Effector CD4-positive, alpha-beta T cell (primary cell): ENCODE measurements around the gene SPRED2.

Experiments used
- DNase-seq: peaks from one replicate; pipeline ENCODE4 v3.0.0-alpha.2; 2020
- total RNA-seq: gene quantifications from one replicate; lab custom pipeline; 2026; lab: John Stamatoyannopoulos, UW

The SPRED2 gene, protein sequence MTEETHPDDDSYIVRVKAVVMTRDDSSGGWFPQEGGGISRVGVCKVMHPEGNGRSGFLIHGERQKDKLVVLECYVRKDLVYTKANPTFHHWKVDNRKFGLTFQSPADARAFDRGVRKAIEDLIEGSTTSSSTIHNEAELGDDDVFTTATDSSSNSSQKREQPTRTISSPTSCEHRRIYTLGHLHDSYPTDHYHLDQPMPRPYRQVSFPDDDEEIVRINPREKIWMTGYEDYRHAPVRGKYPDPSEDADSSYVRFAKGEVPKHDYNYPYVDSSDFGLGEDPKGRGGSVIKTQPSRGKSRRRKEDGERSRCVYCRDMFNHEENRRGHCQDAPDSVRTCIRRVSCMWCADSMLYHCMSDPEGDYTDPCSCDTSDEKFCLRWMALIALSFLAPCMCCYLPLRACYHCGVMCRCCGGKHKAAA
- total RNA-seq = 12.2 reads per million, percentile 36 among the genes with 10 or more reads in this experiment

DNA sequence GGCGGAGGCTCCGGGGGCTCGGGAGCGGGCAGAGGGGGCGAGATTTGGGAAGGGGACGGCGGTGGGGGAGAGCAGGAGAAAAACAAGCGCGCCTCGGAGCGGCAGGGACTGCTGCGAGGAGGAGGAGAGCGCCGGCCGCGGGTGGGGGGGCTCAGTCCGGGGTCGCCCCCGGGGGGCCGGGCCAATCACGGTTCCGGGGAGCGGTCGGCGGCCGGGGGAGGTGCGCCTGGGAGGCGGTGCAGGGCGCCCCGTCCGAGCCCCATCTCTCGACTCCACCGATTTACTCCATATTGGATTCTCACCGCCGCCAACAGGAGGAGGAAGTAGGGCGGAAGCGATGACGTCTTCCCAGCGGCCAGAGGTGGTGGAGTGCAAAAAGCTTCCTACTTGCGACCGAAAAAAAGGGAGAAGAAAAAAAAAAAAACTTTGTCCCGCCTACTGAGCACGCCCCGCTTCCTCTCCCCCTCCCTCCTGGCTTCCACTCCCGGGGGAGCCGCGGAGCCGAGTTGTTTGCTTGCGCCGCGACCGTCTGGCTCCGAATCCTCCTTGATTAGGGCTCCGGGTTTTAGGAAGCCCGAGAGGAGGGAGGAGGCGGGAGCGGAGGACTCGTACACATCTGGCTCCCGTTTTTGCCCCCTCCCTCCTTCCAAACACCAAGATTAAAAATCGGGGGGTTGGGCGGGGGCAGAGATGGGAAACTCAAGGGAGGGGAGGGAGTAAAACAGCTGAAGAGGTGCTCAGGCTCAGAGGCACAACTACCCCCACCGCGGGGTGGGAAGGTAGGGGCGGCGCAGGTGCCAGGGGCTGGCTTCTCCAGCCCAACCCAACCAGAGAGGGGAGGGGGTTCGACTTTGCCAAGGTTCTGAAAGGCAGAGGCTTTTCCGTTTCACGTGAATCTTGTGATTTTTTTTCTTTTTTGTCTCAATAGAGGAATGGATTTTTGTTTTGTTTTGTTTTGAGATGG, at the start of gene SPRED2:
SPRED2 (minus strand) TSS at position 373 of the 964 bp plus-strand sequence. CDS start 612 bp downstream, outside the sequence.
- DNase-seq = peak; percentile 59

DNA sequence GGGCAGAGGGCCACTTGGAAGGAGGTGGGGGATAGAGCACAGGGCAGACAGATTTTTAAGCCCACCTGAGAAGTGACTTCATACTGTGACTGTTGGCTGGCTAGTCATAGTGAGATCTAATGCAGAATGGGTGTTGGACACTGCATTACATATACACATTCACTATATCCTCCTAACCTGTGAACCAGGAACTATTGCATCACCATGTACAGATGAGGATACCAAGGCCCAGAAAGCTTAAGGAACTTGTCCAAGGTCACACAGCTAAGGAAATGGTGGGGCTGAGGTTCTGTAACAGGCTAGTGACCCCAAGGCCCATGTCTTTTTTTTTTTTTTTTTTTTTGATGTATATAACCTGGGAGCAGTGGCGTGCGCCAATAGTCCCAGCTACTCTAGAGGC, 49.6 kb upstream of the SPRED2 start:
- no peak for DNase-seq

DNA sequence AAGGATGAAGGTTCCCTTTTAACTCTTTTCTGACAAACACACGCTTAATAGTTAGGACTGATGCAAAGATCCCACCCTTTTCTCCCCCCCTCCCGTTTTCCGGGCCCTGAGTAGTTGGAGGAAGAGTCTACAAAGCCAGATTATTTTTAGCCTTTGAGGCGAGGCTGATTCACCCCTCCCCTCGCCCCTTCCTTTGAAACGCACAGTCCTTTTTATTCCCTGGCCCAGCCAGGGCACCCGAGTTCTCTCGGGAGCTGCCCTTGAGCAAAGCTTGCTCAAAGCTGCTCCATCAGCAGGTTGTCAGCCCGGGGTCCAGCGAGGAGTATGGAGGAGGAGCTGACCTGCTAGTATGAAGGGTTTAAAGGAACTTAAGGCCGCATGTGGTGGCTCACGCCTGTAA, 47.1 kb upstream of the SPRED2 start:
- DNase-seq = no peak

DNA sequence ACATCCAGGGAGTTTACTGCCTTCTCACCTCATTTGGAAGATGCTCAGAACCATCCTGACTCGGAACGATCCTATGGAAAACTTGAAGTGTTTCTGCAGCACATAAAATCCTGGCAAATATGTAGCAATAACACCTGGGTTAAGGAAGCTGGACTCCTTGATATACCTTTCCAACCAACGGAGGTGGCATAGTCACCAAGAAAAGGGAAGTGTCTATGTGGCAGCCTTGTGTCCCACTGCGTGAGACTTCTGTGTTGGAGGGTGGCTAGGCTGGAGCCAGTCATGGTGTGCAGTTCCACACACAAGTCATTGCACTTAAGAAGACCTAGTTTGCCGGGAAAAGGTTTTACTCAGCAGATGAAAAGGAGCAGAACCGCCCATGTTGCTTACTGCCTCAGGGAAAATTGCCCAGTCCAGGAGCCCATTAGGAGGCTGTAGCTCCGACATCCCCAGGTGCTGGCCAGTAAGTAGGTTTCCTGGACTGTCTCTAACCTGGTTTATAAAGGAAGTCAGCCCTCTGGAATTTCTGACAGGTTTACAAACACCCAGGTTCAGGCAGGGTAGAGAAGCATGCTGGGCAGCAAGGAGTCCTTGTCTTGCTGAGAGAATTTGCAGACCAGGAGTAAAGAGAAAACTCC, 46.2 kb upstream of the SPRED2 start:
- DNase-seq = no peak

DNA sequence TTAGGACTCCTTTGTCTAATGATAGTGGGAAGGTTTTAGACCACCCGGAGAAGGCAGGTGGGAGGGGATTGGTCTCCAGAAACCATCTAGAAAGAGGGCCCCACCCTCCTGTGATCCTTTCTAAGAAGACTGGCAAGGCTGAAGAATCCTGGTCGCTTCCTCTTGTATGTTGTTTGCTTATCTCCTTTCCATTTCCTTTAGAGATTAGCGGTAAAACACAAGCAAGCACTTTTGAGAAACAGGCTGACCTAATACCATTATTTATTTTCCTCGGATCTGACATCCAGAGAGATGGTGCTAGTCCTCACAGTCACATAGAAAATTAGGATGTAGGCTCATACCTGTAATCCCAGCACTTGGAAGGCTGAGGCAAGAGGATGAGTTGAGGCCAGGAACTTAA, 45.2 kb upstream of the SPRED2 start:
- DNase-seq = no peak

DNA sequence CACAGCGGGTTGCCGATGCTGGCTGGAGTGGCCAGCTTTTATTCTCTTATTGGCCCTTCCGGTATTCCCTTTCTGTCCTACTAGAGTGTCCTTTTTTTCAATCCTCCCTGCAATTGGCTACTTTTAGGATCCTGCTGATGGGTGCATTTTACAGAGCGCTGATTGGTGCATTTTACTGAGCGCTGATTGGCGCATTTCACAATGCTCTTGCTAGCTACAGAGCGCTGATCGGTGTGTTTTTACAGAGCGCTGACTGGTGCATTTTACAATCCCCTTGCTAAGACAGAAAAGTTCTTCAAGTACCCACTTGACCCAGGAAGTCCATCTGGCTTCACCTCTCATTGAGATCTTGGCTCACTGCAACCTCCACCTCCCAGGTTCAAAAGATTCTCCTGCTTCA, 44.4 kb upstream of the SPRED2 start:
- DNase-seq = no peak

DNA sequence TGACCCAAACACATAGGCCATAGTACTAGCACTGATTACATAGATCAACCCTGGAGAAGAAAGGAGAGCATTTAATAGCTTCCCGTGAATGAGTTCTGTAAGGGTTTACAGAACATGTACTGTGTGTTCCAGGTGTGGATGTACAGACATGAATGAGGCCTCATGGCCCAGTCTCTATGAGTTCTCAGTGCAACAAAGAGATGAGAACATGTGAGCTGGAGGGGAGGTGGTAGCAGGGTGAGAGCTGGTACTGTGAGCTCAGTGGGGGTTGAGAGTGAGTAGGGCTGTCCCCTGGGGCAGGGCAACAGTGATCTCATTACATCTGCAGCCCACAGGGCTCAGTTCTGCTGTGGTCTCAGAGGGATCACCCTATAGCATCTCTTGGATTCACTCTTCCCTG, 42.6 kb upstream of the SPRED2 start:
- DNase-seq = no peak

DNA sequence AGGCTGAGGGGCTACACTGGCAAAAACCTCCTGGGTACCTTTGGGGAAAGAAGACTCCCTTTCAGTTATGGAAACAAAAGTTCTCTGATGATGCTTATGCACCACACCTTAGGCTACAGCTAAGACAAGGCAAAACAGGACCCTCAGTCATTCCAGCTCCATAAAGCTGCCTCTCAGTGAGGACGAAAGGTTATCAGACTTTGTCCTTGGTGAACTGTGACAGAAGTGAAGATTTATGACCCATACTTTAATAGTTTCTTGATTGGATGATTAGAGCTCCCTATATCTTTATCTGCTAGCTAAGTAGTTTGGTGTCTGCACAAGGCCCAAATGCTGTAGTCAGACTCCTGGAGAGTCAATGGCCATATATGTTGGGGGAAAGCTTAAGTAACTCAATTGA, 40.6 kb upstream of the SPRED2 start:
- no peak for DNase-seq

DNA sequence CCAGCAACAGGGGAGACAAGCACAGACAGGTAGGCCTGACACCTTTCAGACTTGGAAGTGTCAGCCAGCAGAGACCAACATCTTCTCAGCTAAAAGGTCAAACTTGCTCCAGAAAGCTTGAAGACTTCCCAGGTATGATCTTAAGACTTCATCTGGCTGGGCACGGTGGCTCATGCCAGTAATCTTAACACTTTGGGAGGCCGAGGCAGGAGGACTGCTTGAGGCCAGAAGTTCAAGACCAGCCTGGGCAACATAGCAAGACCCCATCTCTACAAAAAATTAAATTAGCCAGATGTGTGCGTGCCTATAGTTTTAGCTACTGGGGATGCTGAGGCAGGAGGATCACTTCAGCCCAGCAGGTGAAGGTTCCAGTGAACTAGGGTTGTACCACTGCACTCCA, 39.0 kb upstream of the SPRED2 start:
- DNase-seq = no peak

DNA sequence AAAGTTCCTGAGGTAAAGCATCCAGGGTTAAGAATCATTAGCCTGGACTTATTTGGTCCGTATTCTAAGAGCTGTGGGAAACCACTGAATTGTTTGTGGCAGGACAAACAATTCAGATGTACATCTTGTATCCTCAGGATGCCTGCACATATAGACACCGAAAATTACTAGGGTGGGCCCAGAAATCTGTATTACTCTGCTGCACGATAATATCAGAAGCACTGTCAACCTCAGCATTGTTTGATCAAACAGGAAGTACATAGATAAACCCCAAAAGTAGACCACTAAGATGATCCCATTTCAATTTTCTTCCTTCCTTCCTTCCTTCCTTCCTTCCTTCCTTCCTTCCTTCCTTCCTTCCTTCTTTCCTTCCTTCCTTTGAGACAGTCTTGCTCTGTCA, 34.2 kb upstream of the SPRED2 start:
- no peak for DNase-seq

DNA sequence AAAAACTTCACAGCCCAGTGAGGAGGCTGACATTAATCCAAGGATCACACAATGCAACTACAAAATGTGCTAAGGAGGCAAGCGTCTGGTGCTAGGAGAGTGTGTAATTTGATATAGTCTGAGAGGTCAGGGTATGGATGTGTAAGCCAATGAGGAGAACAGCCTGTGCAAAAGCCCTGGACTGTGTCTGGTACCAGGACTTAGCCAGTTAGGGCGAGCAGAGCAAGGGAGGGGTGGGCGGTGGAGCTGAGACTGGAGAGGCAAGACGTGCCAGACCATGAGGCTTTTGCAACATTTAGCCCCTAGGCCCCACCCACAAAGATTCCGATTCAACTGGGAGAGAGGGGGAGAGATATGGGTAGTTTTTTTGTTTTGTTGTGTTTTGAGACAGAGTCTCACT, 33.5 kb upstream of the SPRED2 start:
- no peak for DNase-seq

DNA sequence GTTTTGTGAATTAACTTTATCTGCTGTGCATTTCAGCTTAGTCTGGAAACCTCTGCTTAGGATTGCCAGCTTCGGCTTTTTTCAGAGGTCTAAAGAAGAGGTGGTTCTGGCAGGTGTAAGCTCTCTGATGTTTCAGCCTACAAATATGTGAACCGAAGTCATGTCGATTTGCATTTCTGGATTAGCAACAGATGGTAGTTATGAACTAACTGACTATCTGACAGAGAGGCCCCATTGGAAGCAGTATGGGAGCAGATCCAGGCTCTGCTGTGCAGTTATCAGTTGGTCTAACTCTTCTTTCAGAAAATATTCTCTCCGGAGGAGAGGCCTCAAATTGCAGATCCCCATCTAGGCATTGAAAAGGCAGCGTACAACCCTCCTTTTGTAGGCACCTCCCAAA, 32.7 kb upstream of the SPRED2 start:
- no peak for DNase-seq

DNA sequence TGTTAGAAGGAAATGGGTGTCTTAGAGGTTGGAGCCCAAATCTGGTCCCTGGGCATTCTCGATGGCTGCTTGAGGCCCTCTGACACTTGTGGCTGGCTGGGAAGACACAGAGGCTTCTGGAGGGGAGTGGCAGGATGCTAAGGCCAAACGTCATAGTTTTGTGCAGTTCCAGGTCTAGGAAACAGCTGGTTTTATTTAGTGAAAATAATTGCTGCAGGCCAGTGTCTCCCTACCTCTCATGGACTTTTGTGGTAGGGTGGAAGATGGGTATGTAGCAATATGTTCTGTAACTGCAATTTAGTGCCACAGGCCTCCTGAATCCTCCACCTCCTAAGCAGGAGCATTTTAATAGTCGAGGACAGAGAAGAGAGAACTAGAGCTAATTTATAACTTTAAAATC, 32.2 kb upstream of the SPRED2 start:
- no peak for DNase-seq

DNA sequence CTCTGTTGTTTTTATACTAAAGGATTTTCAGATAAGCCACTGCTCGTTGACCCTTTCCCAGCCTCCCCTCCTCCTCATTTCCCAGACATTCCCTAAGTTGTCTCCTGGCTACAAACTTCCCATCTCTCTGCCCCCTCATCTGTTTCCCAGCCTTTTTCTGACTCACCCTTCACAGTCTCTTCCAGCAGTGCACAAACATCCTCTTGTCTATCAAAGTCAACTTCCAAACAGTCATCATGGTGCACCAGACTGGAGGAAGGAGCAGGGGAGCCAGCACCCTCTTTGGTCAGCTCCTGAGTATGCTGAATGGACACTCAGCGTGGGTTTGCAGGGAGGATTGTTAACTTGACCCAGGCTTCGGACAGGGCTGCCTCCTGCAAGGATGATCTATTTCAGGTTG, 26.6 kb upstream of the SPRED2 start:
- DNase-seq = no peak

DNA sequence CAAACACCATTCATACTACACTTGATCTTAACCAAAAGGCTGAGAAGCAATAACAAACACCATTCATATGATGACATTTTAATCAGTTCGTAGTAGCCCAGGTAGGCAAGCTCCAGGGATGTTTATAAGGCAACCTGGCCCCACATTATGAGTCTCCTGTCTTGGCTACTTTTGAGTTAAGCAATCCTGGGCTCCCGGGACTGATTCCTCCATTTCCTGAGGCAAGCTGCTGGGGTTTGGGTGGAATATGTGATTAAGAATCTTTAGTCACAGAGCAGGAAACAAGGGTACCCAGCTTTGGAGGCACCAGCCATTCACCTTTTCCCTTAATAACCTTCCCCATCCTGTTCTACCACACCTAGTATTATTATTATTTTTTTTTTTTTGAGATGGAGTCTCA, 24.5 kb upstream of the SPRED2 start:
- no peak for DNase-seq

DNA sequence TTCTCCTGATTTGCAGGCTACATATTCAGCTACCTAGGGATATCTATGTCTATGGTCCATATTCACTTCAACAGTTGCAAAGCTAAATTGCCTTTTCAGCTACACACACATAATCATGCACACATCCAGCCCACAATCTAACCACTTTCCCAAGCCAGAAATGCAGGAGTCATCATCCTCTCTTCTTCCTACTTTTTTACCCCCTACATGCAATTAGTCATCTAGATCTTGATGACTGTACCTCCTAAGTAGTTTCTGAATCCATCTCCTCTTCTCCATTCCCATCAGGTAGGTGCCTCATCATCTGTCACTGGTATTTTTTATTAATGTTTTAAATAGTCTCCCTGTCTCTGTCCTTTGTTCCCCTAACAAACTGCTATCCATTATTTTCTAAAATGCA, 23.7 kb upstream of the SPRED2 start:
- no peak for DNase-seq

DNA sequence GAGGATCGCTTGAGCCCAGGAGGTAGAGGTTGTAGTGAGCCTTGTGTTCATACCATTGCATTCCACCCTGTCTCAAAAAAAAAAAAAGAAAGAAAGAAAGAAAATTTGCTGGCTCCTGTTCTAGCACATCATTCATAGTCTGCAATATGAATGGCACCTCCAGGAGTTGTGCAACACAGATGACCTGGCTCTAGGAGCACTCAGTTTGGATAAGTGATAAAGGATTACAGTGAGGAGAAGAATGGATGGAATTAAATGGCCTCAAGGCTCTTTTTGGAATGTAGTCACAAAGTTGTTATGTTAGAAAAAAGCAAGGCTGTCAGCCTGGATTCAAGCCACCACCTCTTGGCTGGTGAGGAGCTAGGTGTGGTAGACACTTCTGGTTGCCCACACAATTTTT, 21.5 kb upstream of the SPRED2 start:
- no peak for DNase-seq

DNA sequence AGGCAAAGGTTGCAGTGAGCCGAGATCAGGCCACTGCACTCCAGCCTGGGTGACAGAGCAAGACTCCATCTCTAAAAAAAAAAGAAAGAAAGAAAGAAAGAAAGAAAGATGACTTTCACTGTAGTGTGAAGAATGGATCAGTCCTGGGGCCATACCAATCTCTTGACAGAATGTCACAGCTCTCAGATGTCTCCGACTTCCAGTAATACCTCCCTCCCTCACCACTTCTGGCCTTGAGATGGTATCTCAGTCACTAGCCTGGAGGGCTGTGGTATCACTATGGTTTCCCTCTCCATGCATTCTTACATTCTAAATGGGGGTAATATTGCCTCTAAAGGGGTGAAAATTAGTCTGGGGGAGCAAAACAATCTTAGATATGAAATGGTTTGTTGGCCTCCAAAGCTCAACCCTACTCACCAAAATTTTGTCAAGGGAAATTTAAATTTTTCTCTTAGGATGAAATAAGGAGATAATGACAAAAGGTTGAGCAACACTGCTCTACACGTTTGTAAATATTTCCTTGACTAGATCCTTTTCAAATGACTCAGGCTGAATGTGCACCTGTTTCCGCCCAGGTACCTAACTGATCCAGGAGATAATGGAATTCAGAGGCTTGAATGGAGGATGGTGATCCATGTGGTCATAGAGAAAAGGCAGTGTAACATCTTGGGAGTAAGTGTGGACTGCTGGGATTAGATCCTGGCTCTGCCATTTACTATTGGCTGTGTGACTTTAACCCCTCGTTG, 19.9 kb upstream of the SPRED2 start:
- DNase-seq = no peak

DNA sequence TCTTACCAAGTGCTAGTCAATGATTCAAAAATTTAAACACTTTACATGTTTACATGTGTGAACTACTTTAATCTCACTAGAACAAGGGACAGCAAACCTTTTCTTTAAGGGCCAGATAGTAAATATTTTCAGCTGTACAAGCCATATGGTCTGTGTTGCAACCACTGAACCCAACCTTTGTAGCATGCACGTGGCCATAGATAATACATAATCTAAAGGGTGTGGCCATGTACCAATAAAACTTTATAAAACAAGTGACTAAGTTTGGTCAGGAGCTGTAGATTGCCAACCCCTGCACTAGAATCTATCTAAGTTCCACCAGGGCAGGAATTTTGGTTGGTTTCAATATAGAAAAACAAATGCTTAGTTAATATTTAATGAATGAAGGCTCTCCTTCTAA, 18.4 kb upstream of the SPRED2 start:
- DNase-seq = no peak

DNA sequence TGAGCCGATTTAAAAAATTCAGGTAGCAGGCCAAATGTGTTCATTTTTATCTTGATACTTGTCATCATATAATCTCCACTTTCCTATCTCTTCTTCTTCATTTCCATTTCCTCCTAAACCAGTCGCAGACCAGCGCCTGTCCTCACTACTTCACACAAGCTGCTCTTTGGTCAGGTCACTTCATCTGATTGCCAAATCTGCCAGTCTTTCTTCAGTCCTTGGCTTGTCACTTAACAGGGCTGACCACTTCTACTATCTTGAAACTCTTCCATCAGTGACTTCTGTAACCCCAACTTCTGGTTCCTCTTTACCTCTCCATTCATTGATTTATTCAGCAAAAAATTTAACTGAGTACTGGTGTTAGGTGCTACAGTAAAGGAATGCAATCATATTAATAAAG, 18.0 kb upstream of the SPRED2 start:
- DNase-seq = no peak

DNA sequence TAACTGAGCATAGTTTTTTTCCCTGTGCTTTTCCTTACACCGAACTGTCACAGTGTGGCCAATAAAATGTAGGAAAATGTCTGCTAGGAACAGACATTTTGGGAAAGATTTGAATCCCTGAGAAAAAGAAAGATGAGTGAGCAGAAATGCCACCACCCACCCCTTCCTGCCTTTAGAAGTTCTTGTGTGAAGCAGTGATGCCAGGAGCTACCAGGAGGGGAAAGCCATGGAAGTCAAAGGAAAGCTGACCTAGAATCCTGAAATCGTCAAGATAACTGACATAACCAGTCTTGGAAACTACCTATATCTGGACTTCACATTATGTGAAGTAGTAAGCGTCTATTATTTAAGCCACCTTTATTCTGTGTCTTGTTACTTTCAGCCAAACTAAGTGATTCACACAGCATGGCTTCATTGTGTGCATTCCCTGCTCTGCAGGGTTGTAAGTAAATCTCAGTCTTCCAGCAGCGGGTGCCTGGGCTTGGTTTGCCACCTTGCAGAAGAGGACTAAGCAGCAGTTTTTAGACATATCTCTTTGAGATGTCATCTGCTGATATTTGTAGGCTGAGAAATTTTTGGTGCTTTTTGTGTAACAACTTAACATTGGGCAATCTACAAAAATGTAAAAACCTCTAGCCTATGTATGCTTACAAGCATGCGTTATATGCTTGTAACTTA, 11.2 kb upstream of the SPRED2 start:
- no peak for DNase-seq

DNA sequence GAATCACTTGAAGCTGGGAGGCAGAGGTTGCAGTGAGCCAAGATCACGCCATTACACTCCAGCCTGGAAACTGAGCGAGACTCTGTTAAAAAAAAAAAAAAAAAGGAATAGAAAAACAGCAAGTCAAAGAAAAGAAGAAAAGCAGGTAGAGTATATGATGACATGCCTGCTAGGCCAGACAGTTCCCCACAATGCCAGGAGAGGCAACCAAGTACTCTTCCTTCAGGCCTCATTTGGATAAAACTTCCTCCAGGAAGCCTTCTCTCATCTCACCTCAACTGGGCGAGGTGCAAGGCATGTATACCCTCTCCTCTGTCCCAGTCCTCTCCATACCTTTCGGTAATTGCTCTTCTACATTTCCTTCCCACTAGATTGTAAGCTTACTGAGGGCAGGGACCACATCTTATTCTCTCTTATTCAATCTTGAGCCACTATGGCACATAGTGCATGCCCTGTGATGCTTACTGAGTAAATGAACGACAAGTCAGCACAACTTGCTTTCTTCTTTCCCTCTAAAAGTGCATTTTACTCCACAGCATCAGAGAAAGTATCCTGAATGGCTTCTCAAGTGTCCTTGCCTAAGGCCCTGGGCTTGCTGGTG, 10.1 kb upstream of the SPRED2 start:
- DNase-seq = no peak
